Stimulated activated CD8-positive, alpha-beta memory T cell treated with anti-CD3 and anti-CD28 coated beads, Interleukin-7, amount 100 ng/mL, for 4 hours (primary cell): Measurements from ENCODE around the gene IL1RAP.
"Not testable (repeated sequence)": the region's sequence is repeated elsewhere in the genome, so short reads cannot be mapped to it uniquely, and the experiment has no call there.

Experiments
- DNase-seq, 2 donors: peaks; one replicate each; pipeline ENCODE4 v3.0.0-alpha.2; 2020; ENCODE audit warnings: low read depth in 2 of 2

IL1RAP gene

GRCh38 chr3:190666821-190667220 lies 152.9 kb downstream of the IL1RAP start:
- DNase-seq: no peak

DNA sequence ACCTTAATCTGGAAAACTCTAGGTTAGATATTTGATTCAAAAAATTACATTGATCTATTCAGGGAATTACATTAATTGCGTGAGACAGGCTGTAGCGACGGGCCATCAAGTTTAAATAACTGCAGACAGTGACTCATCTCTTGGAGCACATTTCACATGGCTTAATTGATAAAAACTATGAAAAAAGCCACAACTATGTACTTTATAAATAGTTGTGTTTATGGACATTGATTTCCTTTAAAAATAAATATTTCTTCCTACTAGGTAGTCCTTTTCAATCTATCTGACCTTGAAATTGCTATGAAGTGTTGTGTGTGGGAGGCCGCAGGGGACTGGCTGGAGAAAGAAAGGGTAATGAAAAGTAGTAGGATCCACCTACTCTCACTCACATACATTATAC lies 157.8 kb downstream of the IL1RAP start:
- DNase-seq: no peak

DNA sequence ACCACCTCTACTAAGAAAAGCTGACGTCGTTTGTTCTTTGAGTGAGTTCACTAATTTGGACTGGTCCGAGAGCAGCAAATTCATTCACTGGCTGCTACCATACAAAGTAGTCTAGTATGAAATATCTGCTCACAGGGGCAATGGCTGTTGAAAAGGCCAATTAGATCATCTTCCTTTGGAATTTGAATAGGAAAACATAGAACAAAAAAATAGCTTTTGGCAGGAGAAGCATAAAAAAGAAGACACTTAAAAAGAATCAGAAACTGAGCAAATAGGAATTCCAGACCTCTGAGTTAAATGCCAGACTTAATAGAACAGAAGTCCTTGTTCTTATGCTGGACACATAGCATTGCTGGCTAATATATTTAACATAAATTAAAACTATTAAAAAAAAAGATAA lies 159.3 kb downstream of the IL1RAP start:
- DNase-seq: no peak

DNA sequence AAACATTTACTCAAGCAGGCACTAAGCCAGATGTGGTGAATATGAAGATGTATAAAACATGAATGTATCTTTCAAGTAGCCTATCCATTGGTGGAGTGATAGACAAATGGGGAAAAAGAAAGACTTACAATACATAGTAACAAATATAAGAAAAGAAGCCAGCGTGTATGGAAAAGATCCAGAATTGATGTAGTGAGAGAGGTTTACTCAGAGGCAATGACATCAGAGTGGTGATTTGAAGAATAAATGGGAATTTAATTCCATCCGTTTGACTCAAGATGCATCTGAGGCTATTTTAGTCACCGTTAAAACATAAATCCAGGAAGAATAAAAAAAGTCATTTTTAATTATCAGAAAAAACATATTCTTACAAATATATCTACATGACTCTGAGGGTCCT lies 162.6 kb downstream of the IL1RAP start:
- no peak for DNase-seq

DNA sequence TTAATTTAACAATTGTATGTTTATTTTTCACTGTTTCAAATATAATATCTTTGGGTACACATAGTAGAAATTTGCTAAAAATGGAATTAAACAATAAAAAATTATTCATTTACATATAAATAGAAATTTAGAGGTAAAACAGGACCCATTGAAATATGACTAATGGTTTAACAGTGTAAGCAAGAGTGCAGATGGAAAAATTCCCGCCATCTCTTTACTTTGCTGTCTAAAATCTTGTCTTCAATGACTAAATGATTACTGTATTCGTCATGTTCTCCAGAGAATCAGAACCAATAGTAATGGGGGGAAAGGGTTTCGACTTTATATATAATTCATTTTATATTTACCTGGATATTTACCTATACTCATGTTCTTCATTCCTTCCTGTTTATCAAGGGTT lies 163.1 kb downstream of the IL1RAP start:
- no peak for DNase-seq

DNA sequence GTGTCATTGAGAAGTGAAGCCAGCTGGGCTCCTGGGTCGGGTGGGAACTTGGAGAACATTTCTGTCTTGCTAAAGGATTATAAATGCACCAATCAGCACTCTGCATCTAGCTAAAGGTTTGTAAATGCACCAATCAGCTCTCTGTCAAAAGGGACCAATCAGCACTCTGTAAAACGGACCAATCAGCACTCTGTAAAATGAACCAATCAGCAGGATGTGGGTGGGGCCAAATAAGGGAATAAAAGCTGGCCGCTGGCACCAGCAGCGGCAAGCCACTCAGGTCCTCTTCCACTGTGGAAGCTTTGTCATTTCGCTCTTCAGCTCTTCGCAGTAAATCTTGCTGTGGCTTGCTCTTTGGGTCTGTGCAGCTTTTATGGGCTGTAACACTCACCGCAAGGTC lies 164.0 kb downstream of the IL1RAP start:
- not testable (repeated sequence) for DNase-seq

GRCh38 chr3:190680691-190681090 lies 166.8 kb downstream of the IL1RAP start:
- no peak for DNase-seq

GRCh38 chr3:190684776-190685175 lies 170.9 kb downstream of the IL1RAP start:
- DNase-seq: no peak

DNA sequence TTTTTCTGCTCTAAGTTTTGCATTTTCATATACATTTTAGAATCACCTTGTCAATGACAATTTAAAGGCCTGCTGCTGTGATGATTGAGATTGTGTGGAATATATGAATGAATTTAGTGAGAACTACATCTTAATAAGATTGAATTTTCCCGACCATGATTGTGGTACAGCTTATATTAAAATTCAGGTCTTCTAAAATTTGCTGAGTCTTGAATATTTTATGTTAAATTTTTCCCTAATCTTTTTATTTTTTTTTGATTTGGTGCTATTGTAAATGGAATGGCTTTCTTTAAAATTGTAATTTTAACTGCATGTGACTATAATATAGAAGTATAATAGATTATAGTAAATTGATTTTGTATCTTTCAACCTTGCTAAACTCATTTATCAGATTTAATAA lies 172.1 kb downstream of the IL1RAP start:
- no peak for DNase-seq

GRCh38 chr3:190690246-190690645 lies 176.4 kb downstream of the IL1RAP start:
- no peak for DNase-seq

DNA sequence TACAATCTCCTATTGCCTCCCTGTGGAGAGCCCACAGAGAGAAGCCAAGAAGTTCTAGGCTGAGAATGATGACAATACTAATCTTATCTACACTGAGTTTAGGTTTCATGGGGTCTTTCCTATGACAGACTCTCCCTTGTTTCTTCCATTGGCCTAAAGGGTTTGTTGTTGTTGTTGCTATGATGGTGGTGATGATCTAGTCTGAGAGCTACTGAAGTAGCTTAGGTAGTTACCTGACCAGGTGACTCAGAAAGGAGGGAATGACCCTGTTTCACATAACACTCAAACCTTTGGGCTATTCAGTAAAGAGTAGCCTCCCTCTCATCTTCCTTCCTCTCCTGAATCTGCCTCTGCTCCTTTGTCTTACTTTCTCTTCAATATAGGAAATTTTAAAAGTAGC lies 178.4 kb downstream of the IL1RAP start:
- DNase-seq: no peak

- DNase-seq: no peak
These were observed 180.6 kb downstream of the IL1RAP start for GRCh38 chr3:190694335-190695001.

DNA sequence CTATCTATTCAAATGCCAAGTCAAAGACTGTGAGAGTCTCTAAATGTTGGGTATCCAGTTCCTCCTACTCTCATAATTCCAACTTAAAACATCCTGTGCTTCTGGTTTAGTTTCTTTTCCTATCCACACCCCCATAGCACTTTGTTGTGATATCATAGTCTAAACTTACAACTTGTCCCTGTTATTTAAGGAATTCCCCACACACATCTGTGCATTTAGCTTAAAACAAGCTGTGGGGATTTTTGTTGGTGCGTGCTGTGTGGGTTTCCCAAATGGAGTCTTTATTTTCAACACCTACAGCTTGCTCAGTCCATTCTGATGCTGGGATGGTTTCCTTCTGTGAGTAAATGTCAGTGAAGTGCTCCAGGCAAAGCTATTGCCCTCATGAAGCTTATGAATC lies 181.3 kb downstream of the IL1RAP start:
- no peak for DNase-seq

GRCh38 chr3:190695994-190696393 lies 182.1 kb downstream of the IL1RAP start:
- DNase-seq: no peak

- no peak for DNase-seq
These were observed 183.1 kb downstream of the IL1RAP start for GRCh38 chr3:190696777-190697501.

DNA sequence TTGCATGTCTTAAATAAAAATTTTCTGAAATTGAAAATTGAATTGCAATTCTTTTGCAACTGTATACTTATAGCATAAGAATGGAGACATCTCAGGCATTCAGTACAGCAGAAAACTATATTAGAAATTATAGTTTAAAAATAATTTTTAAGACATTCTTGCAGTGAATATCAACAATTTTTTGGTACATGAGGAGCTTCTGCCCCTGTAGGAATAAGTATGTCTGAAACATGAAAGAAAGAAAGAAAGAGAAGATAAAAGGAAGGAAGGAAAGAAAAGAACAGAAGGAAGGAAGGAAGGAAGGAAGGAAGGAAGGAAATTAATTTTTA lies 183.6 kb downstream of the IL1RAP start:
- no peak for DNase-seq

GRCh38 chr3:190697901-190698300 lies 184.0 kb downstream of the IL1RAP start:
- DNase-seq: no peak

DNA sequence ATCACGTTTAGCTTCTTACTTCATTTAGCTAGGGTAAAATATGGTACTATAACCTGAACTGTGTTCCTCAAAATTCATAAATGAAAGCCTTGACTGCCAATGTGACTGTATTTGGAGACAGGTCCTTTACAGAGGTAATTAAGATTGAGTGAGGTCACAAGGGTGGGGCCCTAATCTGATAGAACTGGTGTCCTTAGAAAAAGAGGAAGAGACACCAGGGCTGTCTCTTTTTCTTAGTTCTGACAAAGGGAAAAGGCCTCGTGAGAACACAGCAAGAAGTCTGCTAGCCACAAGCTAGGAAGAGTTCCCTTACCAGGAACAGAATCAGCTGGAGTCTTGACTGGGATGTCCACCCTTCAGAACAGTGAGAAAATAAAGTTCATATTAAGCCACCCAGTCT lies 185.9 kb downstream of the IL1RAP start:
- no peak for DNase-seq

DNA sequence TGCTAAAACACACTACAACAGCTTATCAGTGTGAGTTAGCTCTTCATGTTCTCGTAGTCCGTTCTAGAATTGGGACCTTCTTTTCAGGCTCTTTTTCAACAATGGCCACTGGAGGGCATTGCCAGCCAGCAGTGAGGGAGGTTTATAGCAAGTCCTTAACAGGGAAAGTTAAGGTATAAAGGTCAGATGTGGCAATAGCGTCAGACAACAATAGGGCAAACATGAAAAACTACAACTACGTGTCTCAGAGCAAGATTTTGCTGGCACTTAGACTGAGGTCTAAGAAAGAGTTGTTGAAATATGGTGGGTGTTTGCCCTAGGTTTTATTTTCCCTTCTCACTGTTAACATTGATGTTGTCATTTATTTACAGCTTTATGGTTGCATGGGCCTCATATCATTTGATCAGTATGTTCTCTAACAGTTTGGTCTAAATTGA lies 187.2 kb downstream of the IL1RAP start:
- DNase-seq: no peak

DNA sequence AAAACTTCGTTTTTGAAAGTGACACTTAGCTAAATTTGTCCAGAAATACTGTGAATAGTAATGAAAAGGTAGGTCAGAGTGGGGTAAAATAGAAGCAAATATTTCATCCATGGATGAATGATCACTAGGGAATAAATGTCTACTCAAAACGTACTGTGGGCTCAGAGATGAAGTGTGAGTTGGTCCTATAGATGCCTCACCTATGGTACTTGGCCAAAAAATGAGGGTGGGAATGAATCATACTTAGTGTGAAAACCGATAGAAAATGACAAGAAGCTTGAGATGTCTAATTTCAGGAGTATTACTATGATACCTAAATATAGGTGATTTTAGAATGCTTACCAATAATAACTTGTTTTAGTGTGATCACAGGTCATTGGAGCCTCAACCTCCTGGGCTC lies 192.7 kb downstream of the IL1RAP start:
- no peak for DNase-seq
